Measurements from ENCODE around the gene SLC37A2.

DNA sequence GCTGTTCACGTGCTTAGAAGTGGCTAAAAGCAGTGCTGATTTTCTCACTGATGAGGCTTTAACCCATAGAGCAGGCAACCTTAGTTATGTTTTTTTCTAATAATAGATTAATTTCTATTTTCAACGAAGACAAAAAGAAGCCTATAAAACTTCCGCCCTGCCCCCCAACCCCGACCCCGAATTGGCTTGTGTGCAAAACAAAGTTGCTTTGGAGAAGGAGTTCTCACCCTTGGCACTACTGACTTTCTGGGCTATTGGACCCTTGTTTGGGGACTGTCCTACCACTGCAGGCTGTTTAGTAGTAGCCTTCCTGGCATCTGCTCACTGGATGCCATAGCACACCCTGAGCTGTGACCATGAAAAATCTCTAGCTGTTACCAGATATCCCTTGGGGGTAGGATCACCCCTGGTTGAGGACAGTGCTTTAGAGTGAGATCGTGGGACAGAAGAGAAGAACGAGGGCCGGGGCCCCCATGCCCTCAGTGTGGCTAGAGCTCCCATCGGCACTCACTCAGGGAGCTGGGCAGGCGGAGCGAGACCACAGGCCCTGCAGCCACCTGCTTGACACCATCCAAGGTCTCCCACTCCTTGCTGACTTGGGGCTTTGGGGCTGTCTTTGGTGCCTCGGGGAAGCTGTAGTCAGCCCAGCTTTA is 16.9 kb downstream of the SLC37A2 start:
- TF ChIP-seq POLR2AphosphoS5 (IDR thresholded peaks at IDR 0.05; ENCODE audit: low read depth, low read length): no peak
- TF ChIP-seq SIN3A (IDR thresholded peaks at IDR 0.05; ENCODE audit: borderline replicate concordance, insufficient read depth, low read depth, low read length): no peak
- TF ChIP-seq, protein P1, sequence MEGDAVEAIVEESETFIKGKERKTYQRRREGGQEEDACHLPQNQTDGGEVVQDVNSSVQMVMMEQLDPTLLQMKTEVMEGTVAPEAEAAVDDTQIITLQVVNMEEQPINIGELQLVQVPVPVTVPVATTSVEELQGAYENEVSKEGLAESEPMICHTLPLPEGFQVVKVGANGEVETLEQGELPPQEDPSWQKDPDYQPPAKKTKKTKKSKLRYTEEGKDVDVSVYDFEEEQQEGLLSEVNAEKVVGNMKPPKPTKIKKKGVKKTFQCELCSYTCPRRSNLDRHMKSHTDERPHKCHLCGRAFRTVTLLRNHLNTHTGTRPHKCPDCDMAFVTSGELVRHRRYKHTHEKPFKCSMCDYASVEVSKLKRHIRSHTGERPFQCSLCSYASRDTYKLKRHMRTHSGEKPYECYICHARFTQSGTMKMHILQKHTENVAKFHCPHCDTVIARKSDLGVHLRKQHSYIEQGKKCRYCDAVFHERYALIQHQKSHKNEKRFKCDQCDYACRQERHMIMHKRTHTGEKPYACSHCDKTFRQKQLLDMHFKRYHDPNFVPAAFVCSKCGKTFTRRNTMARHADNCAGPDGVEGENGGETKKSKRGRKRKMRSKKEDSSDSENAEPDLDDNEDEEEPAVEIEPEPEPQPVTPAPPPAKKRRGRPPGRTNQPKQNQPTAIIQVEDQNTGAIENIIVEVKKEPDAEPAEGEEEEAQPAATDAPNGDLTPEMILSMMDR (IDR thresholded peaks at IDR 0.05): no peak
- TF ChIP-seq, protein P2, sequence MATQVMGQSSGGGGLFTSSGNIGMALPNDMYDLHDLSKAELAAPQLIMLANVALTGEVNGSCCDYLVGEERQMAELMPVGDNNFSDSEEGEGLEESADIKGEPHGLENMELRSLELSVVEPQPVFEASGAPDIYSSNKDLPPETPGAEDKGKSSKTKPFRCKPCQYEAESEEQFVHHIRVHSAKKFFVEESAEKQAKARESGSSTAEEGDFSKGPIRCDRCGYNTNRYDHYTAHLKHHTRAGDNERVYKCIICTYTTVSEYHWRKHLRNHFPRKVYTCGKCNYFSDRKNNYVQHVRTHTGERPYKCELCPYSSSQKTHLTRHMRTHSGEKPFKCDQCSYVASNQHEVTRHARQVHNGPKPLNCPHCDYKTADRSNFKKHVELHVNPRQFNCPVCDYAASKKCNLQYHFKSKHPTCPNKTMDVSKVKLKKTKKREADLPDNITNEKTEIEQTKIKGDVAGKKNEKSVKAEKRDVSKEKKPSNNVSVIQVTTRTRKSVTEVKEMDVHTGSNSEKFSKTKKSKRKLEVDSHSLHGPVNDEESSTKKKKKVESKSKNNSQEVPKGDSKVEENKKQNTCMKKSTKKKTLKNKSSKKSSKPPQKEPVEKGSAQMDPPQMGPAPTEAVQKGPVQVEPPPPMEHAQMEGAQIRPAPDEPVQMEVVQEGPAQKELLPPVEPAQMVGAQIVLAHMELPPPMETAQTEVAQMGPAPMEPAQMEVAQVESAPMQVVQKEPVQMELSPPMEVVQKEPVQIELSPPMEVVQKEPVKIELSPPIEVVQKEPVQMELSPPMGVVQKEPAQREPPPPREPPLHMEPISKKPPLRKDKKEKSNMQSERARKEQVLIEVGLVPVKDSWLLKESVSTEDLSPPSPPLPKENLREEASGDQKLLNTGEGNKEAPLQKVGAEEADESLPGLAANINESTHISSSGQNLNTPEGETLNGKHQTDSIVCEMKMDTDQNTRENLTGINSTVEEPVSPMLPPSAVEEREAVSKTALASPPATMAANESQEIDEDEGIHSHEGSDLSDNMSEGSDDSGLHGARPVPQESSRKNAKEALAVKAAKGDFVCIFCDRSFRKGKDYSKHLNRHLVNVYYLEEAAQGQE (IDR thresholded peaks at IDR 0.05; ENCODE audit: insufficient read depth in 1 of 2, low read depth in 2 of 2, low read length in 1 of 2): no peak

All from Panc1 (cell line).